HTR-8/SVneo (cell line): ENCODE data around the gene ACTR1B.
"Not testable (repeated sequence)": the region's sequence is repeated elsewhere in the genome, so short reads cannot be mapped to it uniquely, and the experiment has no call there.

Experiments used
- DNase-seq: peaks from one replicate; pipeline ENCODE4 v3.0.0; 2011; ENCODE audit warnings: low spot score, mixed read lengths; ENCODE audit not compliant: insufficient read length
- FAIRE-seq: peaks from 2 replicates; lab custom pipeline; 2011; peaks lifted over from hg19 to GRCh38; lab: Jason Lieb, UNC

ACTR1B gene

GRCh38 chr2:97622976-97623375 lies 40.9 kb downstream of the ACTR1B start:
- not testable (repeated sequence) for DNase-seq, FAIRE-seq

GRCh38 chr2:97620492-97620891 lies 43.4 kb downstream of the ACTR1B start:
- FAIRE-seq: not testable (repeated sequence)

GRCh38 chr2:97618939-97619827 lies 44.7 kb downstream of the ACTR1B start:
- peak; percentile 86 for FAIRE-seq
- not testable (repeated sequence) for DNase-seq

More at GRCh38 chr2:97620492-97620891, 43.4 kb downstream of the ACTR1B start:
- not testable (repeated sequence) for DNase-seq

- FAIRE-seq (no peak), DNase-seq (no peak)
These were observed 45.9 kb downstream of the ACTR1B start for GRCh38 chr2:97617911-97618310.

GRCh38 chr2:97615746-97616145 lies 48.1 kb downstream of the ACTR1B start:
- DNase-seq, FAIRE-seq: not testable (repeated sequence)

GRCh38 chr2:97611895-97612294 lies 51.9 kb downstream of the ACTR1B start:
- not testable (repeated sequence) for FAIRE-seq, DNase-seq

GRCh38 chr2:97608745-97609144 lies 55.1 kb downstream of the ACTR1B start:
- not testable (repeated sequence) for FAIRE-seq

More at GRCh38 chr2:97608745-97609144, 55.1 kb downstream of the ACTR1B start:
- DNase-seq: not testable (repeated sequence)
